Measurements from ENCODE around the gene RASSF5.

DNA sequence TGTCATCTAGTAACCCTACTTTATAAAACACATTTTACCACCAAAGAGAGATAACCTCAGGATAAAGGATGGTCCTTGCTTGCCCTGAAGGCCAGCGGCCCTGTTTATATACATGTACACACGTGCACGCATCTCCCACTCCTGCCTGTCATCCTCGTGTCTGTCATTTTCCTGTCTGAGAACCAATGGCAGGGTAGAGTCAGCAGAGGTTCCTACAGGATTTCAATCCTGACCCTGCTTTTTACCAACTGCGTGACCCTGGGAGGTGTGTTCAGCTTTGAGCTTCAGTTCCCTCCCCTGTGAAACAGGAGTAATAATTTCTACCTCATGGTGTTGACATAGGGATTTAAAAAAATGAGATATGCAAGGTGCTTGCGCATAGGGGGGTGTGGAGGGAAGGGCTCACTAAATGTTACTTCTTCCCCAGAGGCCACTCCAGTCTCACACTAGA lies 12.3 kb upstream of the RASSF5 start:
- TF ChIP-seq POLR2AphosphoS5 (IDR thresholded peaks at IDR 0.05; ENCODE audit: low read depth, low read length) (no peak), POLR2A (IDR thresholded peaks at IDR 0.05; ENCODE audit: low read depth, low read length) (no peak), SPI1 (IDR thresholded peaks at IDR 0.05; ENCODE audit: low read depth, low read length) (no peak)

Data from GM12891 (cell line).